HG03558 (cell line): ENCODE results near the gene LGR5.
A peak's percentile ranks its signal among the peaks of the same experiment; 100 is the strongest.
"Not testable (repeated sequence)": the region's sequence is repeated elsewhere in the genome, so short reads cannot be mapped to it uniquely, and the experiment has no call there.

ENCODE experiments used
- ATAC-seq: cut with Tn5 transposase; IDR thresholded peaks from one replicate; pipeline ENCODE4 v1.9.1; 2021; ENCODE audit warnings: moderate number of reproducible peaks; ENCODE audit not compliant: unreplicated experiment; ENCODE audit errors: extremely low read depth

The LGR5 gene

GRCh38 chr12:71472441-71472911 is 32.9 kb downstream of the LGR5 start:
- ATAC-seq, result no peak

GRCh38 chr12:71474791-71475190 is 35.2 kb downstream of the LGR5 start:
- ATAC-seq, result no peak

- ATAC-seq, result no peak
Observed at GRCh38 chr12:71475280-71475679, 35.7 kb downstream of the LGR5 start.

- ATAC-seq, result no peak
Observed at GRCh38 chr12:71476513-71476912, 36.9 kb downstream of the LGR5 start.

GRCh38 chr12:71477609-71478008 is 38.0 kb downstream of the LGR5 start:
- no peak for ATAC-seq

GRCh38 chr12:71478270-71478669 is 38.7 kb downstream of the LGR5 start:
- no peak for ATAC-seq

GRCh38 chr12:71484272-71484905 is 44.8 kb downstream of the LGR5 start:
- no peak for ATAC-seq

GRCh38 chr12:71490844-71491243 is 51.2 kb downstream of the LGR5 start:
- ATAC-seq, result not testable (repeated sequence)

GRCh38 chr12:71492604-71493003 is 53.0 kb downstream of the LGR5 start:
- ATAC-seq, result no peak

GRCh38 chr12:71499834-71500233 is 60.2 kb downstream of the LGR5 start:
- no peak for ATAC-seq

- no peak for ATAC-seq
Observed at GRCh38 chr12:71503579-71504391, 64.2 kb downstream of the LGR5 start.

GRCh38 chr12:71504476-71504875 is 64.9 kb downstream of the LGR5 start:
- no peak for ATAC-seq

GRCh38 chr12:71509705-71510104 is 70.1 kb downstream of the LGR5 start:
- no peak for ATAC-seq

GRCh38 chr12:71517145-71517846 is 77.7 kb downstream of the LGR5 start:
- ATAC-seq, result no peak

- ATAC-seq, result no peak
Observed at GRCh38 chr12:71521125-71521524, 81.5 kb downstream of the LGR5 start.

GRCh38 chr12:71524626-71525025 is 85.0 kb downstream of the LGR5 start:
- ATAC-seq, result no peak

- ATAC-seq, result no peak
Observed at GRCh38 chr12:71533703-71534102, 94.1 kb downstream of the LGR5 start.

- ATAC-seq, result peak; percentile 40
Observed at GRCh38 chr12:71536279-71536938, 96.8 kb downstream of the LGR5 start.

GRCh38 chr12:71536939-71537622 is 97.5 kb downstream of the LGR5 start:
- no peak for ATAC-seq

GRCh38 chr12:71538807-71539206 is 99.2 kb downstream of the LGR5 start:
- no peak for ATAC-seq
